Gastroesophageal sphincter (tissue), 4 donors: ENCODE data around the gene CCDC3. TPM values are rescaled to one million over a fixed set of nuclear protein-coding genes. Genes with fewer than 3 reads are reported as not detected.
A peak's percentile ranks its signal among the peaks of the same experiment; 100 is the strongest.

ENCODE experiments used
- ATAC-seq: fragments of 150-250 bp; one replicate; pipeline ENCODE4 v1.9.1; 2016; ENCODE audit warnings: mild to moderate bottlenecking, moderate library complexity
- H3K27ac ChIP-seq, 4 donors: fragments of 200-600 bp; sonication (generic) in 3 of 4; 1 replicate in 3 of 4; 2 replicates in 1 of 4; pipeline ENCODE4 v1.5.1; 2016 to 2019
- H3K27me3 ChIP-seq: fragments of 200-600 bp; sonication (generic); one replicate; pipeline ENCODE4 v1.5.1; 2019
- H3K36me3 ChIP-seq, 2 donors: fragments of 200-600 bp; sonication (generic); one replicate each; pipeline ENCODE4 v1.5.1; 2019; ENCODE audit warnings: control low read depth in 1 of 2
- H3K4me1 ChIP-seq, 3 donors: fragments of 200-600 bp; sonication (generic); 1 replicate in 2 of 3; 2 replicates in 1 of 3; pipeline ENCODE4 v1.5.1; 2016 to 2019; ENCODE audit warnings: control low read depth in 2 of 3
- H3K4me3 ChIP-seq, 2 donors: fragments of 200-600 bp; sonication (generic); one replicate each; pipeline ENCODE4 v1.5.1; 2019; ENCODE audit warnings: mild to moderate bottlenecking in 1 of 2, moderate library complexity in 1 of 2
- H3K9me3 ChIP-seq, 3 donors: fragments of 200-600 bp; sonication (generic); one replicate each; pipeline ENCODE4 v1.5.1; 2017 to 2019; ENCODE audit warnings: control low read depth in 2 of 3
- CTCF ChIP-seq, 4 experiments: fragments of 200-600 bp in 2 of 4; fragments of 450-650 bp in 2 of 4; sonication (generic) in 1 of 4; IDR thresholded peaks; one replicate each; pipeline ENCODE4 v1.5.1; 2017 to 2019; ENCODE audit warnings: antibody characterized with exemption in 4 of 4, mild to moderate bottlenecking in 2 of 4, moderate library complexity in 2 of 4
- EP300 ChIP-seq: sonication (generic); formaldehyde crosslinking; IDR thresholded peaks from one replicate; pipeline ENCODE4 v1.6.1; 2017; ENCODE audit warnings: antibody characterized with exemption, mild to moderate bottlenecking
- POLR2A ChIP-seq, 2 donors: fragments of 450-650 bp; IDR thresholded peaks; one replicate each; pipeline ENCODE4 v1.6.1; 2017; ENCODE audit warnings: antibody characterized with exemption in 2 of 2, mild to moderate bottlenecking in 2 of 2, moderate library complexity in 1 of 2
- POLR2AphosphoS5 ChIP-seq: sonication (generic); formaldehyde crosslinking; IDR thresholded peaks from one replicate; pipeline ENCODE4 v1.6.1; 2017; ENCODE audit warnings: antibody characterized with exemption
- WGBS, 2 donors: methylation state at CpG; one replicate each; pipeline ENCODE4 v1.1.5; 2018; ENCODE audit warnings: low coverage in 1 of 2; 5-methylcytosine and 5-hydroxymethylcytosine counted together
- total RNA-seq, 4 donors: library from RNA; depleted of rRNA; stranded (reverse); fragments of >200 nt; gene quantifications; one replicate each; pipeline ENCODE4 v1.1.0, GENCODE V29; 2016

CCDC3 gene
- total RNA-seq, 4 donors from 2014 or later = 12.2 to 66.1 (median 16.0) TPM

GRCh38 chr10:12911795-12912194, 89.7 kb downstream of the CCDC3 start:
- TF ChIP-seq POLR2AphosphoS5 (no peak), EP300 (no peak), POLR2A (IDR thresholded peaks at IDR 0.05) (no peak), CTCF (IDR thresholded peaks at IDR 0.05) (no peak)
- H3K27me3 ChIP-seq = no peaks in the 10 kb centered on the region

GRCh38 chr10:12910835-12911234, 90.7 kb downstream of the CCDC3 start:
- ATAC-seq = no peak
- H3K27ac ChIP-seq = no peak overlapping the region
- 75 to 77% methylated on average over 2 to 4 of the region's 4 CpGs for WGBS, 2 donors

More at GRCh38 chr10:12911795-12912194, 89.7 kb downstream of the CCDC3 start:
- WGBS, 2 donors = 82 to 93% methylated on average over 3 of the region's 3 CpGs
- Histone ChIP-seq H3K9me3 (no peaks in the 10 kb centered on the region), H3K4me3 (no peak overlapping the region), H3K4me1 (peaks cover 0 to 14% (median 0%) of the 10 kb centered on the region in 3 donors), H3K36me3 (no peaks in the 10 kb centered on the region), H3K27ac (no peak overlapping the region)
- no peak for ATAC-seq

GRCh38 chr10:12909836-12910185, 91.7 kb downstream of the CCDC3 start:
- Histone ChIP-seq H3K27me3 (no peaks in the 10 kb centered on the region), H3K27ac (peak overlapping the region in 2 of 4 donors; percentile 2 to 3), H3K4me3 (no peak overlapping the region), H3K9me3 (no peaks in the 10 kb centered on the region), H3K4me1 (peaks cover 0 to 14% (median 0%) of the 10 kb centered on the region in 3 donors), H3K36me3 (no peaks in the 10 kb centered on the region)
- WGBS, 2 donors = 13 to 18% methylated on average over 3 of the region's 3 CpGs
- ATAC-seq = peak; percentile 60
- TF ChIP-seq POLR2AphosphoS5 = peak; percentile 17
- no peak for TF ChIP-seq POLR2A (IDR thresholded peaks at IDR 0.05)
- no peak for TF ChIP-seq CTCF (IDR thresholded peaks at IDR 0.05)
- no peak for TF ChIP-seq EP300

More at GRCh38 chr10:12910835-12911234, 90.7 kb downstream of the CCDC3 start:
- no peaks in the 10 kb centered on the region for H3K9me3 ChIP-seq
- H3K4me1 ChIP-seq = peaks cover 0 to 14% (median 0%) of the 10 kb centered on the region in 3 donors
- TF ChIP-seq EP300 (no peak), CTCF (IDR thresholded peaks at IDR 0.05) (no peak), POLR2A (IDR thresholded peaks at IDR 0.05) (no peak), POLR2AphosphoS5 (no peak)
- no peak overlapping the region for H3K4me3 ChIP-seq
- no peaks in the 10 kb centered on the region for H3K27me3 ChIP-seq
- no peaks in the 10 kb centered on the region for H3K36me3 ChIP-seq

GRCh38 chr10:12909182-12909835, 92.2 kb downstream of the CCDC3 start:
- TF ChIP-seq POLR2A (IDR thresholded peaks at IDR 0.05) (no peak), CTCF (IDR thresholded peaks at IDR 0.05) (no peak), EP300 (no peak), POLR2AphosphoS5 (no peak)

GRCh38 chr10:12908773-12909172, 92.7 kb downstream of the CCDC3 start:
- Histone ChIP-seq H3K4me1 (peaks cover 0 to 14% (median 0%) of the 10 kb centered on the region in 3 donors), H3K27ac (peak overlapping the region in 1 of 4 donors; percentile 2), H3K27me3 (no peaks in the 10 kb centered on the region), H3K9me3 (no peaks in the 10 kb centered on the region), H3K36me3 (no peaks in the 10 kb centered on the region), H3K4me3 (no peak overlapping the region)
- no peak for ATAC-seq
- TF ChIP-seq CTCF (IDR thresholded peaks at IDR 0.05) (no peak), POLR2AphosphoS5 (no peak), POLR2A (IDR thresholded peaks at IDR 0.05) (no peak), EP300 (no peak)
- 100% methylated on average over 2 of the region's 4 CpGs; no CpG with 5 or more reads in 1 of the 2 donors for WGBS, 2 donors

More at GRCh38 chr10:12909182-12909835, 92.2 kb downstream of the CCDC3 start:
- ATAC-seq = no peak
- H3K27me3 ChIP-seq = no peaks in the 10 kb centered on the region
- no CpG with 5 or more reads among the region's 9 CpGs for WGBS, 2 donors
- no peak overlapping the region for H3K4me3 ChIP-seq
- H3K27ac ChIP-seq = peak overlapping the region in 2 of 4 donors; percentile 2 to 3
- H3K36me3 ChIP-seq = no peaks in the 10 kb centered on the region
- H3K4me1 ChIP-seq = peaks cover 0 to 14% (median 0%) of the 10 kb centered on the region in 3 donors
- H3K9me3 ChIP-seq = no peaks in the 10 kb centered on the region
